ENCODE data around the gene CPLX1.

GRCh38 chr4:865572-865971, 39.6 kb upstream of the CPLX1 start:
- no peak for TF ChIP-seq POLR2A (IDR thresholded peaks at IDR 0.05)
- TF ChIP-seq, protein P1, sequence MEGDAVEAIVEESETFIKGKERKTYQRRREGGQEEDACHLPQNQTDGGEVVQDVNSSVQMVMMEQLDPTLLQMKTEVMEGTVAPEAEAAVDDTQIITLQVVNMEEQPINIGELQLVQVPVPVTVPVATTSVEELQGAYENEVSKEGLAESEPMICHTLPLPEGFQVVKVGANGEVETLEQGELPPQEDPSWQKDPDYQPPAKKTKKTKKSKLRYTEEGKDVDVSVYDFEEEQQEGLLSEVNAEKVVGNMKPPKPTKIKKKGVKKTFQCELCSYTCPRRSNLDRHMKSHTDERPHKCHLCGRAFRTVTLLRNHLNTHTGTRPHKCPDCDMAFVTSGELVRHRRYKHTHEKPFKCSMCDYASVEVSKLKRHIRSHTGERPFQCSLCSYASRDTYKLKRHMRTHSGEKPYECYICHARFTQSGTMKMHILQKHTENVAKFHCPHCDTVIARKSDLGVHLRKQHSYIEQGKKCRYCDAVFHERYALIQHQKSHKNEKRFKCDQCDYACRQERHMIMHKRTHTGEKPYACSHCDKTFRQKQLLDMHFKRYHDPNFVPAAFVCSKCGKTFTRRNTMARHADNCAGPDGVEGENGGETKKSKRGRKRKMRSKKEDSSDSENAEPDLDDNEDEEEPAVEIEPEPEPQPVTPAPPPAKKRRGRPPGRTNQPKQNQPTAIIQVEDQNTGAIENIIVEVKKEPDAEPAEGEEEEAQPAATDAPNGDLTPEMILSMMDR (IDR thresholded peaks at IDR 0.05): no peak

All from tibial nerve (tissue), 3 donors.